Inflammatory macrophage treated with lipopolysaccharide for 1 hour (primary cell): ENCODE data around the gene GMPS.
"Not testable (repeated sequence)": the region's sequence is repeated elsewhere in the genome, so short reads cannot be mapped to it uniquely, and the experiment has no call there.

Experiments
- DNase-seq, 2 donors: peaks; one replicate each; pipeline ENCODE4 v3.0.0-alpha.2; 2020 to 2022

GMPS gene

GRCh38 chr3:155870133-155870944 lies at the start of gene GMPS:
TSS of gene GMPS (plus strand) at chr3:155870650. CDS start at chr3:155870871, 221 bp downstream.
- DNase-seq, result peak; percentile 94

- DNase-seq, result not testable (repeated sequence)
These were observed 41.9 kb upstream of the GMPS start for GRCh38 chr3:155828490-155829098.

GRCh38 chr3:155835341-155836071 lies 34.9 kb upstream of the GMPS start:
- no peak for DNase-seq

- no peak for DNase-seq
These were observed 26.9 kb upstream of the GMPS start for GRCh38 chr3:155843569-155843968.

GRCh38 chr3:155846119-155846518 lies 24.3 kb upstream of the GMPS start:
- DNase-seq, result no peak

- no peak for DNase-seq
These were observed 22.5 kb upstream of the GMPS start for GRCh38 chr3:155847993-155848392.

GRCh38 chr3:155849404-155849803 lies 21.0 kb upstream of the GMPS start:
- DNase-seq, result not testable (repeated sequence)

GRCh38 chr3:155852341-155852740 lies 18.1 kb upstream of the GMPS start:
- peak in 1 of 2 donors; percentile 51 for DNase-seq

- DNase-seq, result peak; percentile 22 to 30
These were observed 17.0 kb upstream of the GMPS start for GRCh38 chr3:155853214-155854140.

- DNase-seq, result peak; percentile 99 to 100
These were observed 16.1 kb upstream of the GMPS start, which contains the start of gene SLC33A1 for GRCh38 chr3:155854141-155854940. TSS of gene SLC33A1 (minus strand) at chr3:155854427. CDS start at chr3:155853997, 430 bp downstream.

- peak in 1 of 2 donors; percentile 27 for DNase-seq
These were observed 10.6 kb upstream of the GMPS start for GRCh38 chr3:155859859-155860258.

GRCh38 chr3:155860424-155860823 lies 10.0 kb upstream of the GMPS start:
- DNase-seq, result not testable (repeated sequence)

- DNase-seq, result no peak
These were observed 8.8 kb upstream of the GMPS start for GRCh38 chr3:155861476-155862183.

- not testable (repeated sequence) for DNase-seq
These were observed 8.0 kb upstream of the GMPS start for GRCh38 chr3:155862290-155862982.

GRCh38 chr3:155863072-155863784 lies 7.2 kb upstream of the GMPS start:
- no peak for DNase-seq

GRCh38 chr3:155869691-155870090 lies 759 bp upstream of the GMPS start:
- no peak for DNase-seq

GRCh38 chr3:155870945-155871745 lies 695 bp downstream of the GMPS start:
- peak in 1 of 2 donors; percentile 20 for DNase-seq

- no peak for DNase-seq
These were observed 1.3 kb downstream of the GMPS start for GRCh38 chr3:155871746-155872158.
